ENCODE measurements around the gene SRGAP1. TPM values are rescaled to one million over a fixed set of nuclear protein-coding genes. Genes with fewer than 3 reads are reported as not detected.

Gene SRGAP1
- total and polyA plus RNA-seq, 9 of the 15 experiments (the other 6 are each of a cell fraction or from before 2014, with no cell fraction given) = 0.01 to 0.13 (median 0.04) TPM; not detected in 3

- BruUV-seq (replicated peaks) = no TSS peak
- in situ Hi-C loops (cut with MboI) = no loop called here
- H3K4me3 ChIP-seq = no peak overlapping the region
- ATAC-seq (no peak), DNase-seq (ENCODE audit: extremely low read depth in 1 of 4, low spot score in 3 of 4) (no peak), FAIRE-seq (no peak)
- no peak overlapping the region for H3K27ac ChIP-seq (ENCODE audit: extremely low read depth, low read depth, low read length)
- H4K20me1 ChIP-seq (replicated peaks; ENCODE audit: control insufficient read depth, insufficient read depth, low read length) = no peaks in the 10 kb centered on the region
- WGBS (ENCODE audit: insufficient coverage, low coverage, missing lambda C conversion rate) = 0% methylated on average over 1 of the region's 1 CpG
- H3K9me3 ChIP-seq (replicated peaks; ENCODE audit: control insufficient read depth, insufficient read depth, low read depth, low read length) = no peaks in the 10 kb centered on the region
- H3K79me2 ChIP-seq (ENCODE audit: control insufficient read depth, insufficient read depth, low read length) = no peaks in the 10 kb centered on the region
- H3K4me1 ChIP-seq (replicated peaks in 1 of 2; ENCODE audit: control insufficient read depth in 2 of 2, insufficient read depth in 2 of 2, low read length in 2 of 2) = no peaks in the 10 kb centered on the region
- H3K4me2 ChIP-seq (ENCODE audit: insufficient read depth, low read length) = no peak overlapping the region
- H2AFZ ChIP-seq (ENCODE audit: low read depth, low read length) = no peak overlapping the region
- intact Hi-C loops (cut with micrococcal nuclease) = no loop called here
- TF ChIP-seq KDM1A (IDR thresholded peaks at IDR 0.05) (no peak), THAP12 (CRISPR knock-in tag; IDR thresholded peaks at IDR 0.05) (no peak)
- H3K36me3 ChIP-seq (ENCODE audit: control insufficient read depth, insufficient read depth, low read length) = no peaks in the 10 kb centered on the region
- ChIA-PET CTCF (ENCODE audit: low intra/inter-chr PET ratio) (no interaction called here), POLR2A (no interaction called here)
- no peaks in the 10 kb centered on the region; a peak in 1 of 5 replicates for H3K27me3 ChIP-seq (ENCODE audit: control insufficient read depth in 2 of 2, insufficient read depth in 2 of 2, low read length in 2 of 2)
- no peaks in the 10 kb centered on the region for H3K9me1 ChIP-seq (ENCODE audit: control insufficient read depth, insufficient read depth, low read length)
- H3K9ac ChIP-seq (ENCODE audit: insufficient read depth in 1 of 2, low read depth in 2 of 2, low read length in 2 of 2) = no peak overlapping the region
Observed at GRCh38 chr12:64107776-64108175, 263.3 kb downstream of the SRGAP1 start.

GRCh38 chr12:64109706-64110105 is 265.2 kb downstream of the SRGAP1 start:
- no peak overlapping the region for H3K4me2 ChIP-seq (ENCODE audit: insufficient read depth, low read length)
- ATAC-seq (no peak), DNase-seq (ENCODE audit: extremely low read depth in 1 of 4, low spot score in 3 of 4) (no peak), FAIRE-seq (no peak)
- intact Hi-C loops (cut with micrococcal nuclease) = no loop called here
- H3K9me1 ChIP-seq (ENCODE audit: control insufficient read depth, insufficient read depth, low read length) = no peaks in the 10 kb centered on the region
- H3K79me2 ChIP-seq (ENCODE audit: control insufficient read depth, insufficient read depth, low read length) = no peaks in the 10 kb centered on the region
- no peak overlapping the region for H3K9ac ChIP-seq (ENCODE audit: insufficient read depth in 1 of 2, low read depth in 2 of 2, low read length in 2 of 2)
- H3K9me3 ChIP-seq (replicated peaks; ENCODE audit: control insufficient read depth, insufficient read depth, low read depth, low read length) = no peaks in the 10 kb centered on the region
- no peaks in the 10 kb centered on the region; a peak in 1 of 5 replicates for H3K27me3 ChIP-seq (ENCODE audit: control insufficient read depth in 2 of 2, insufficient read depth in 2 of 2, low read length in 2 of 2)
- BruUV-seq (replicated peaks) = no TSS peak
- H3K27ac ChIP-seq (ENCODE audit: extremely low read depth, low read depth, low read length) = no peak overlapping the region
- H3K36me3 ChIP-seq (ENCODE audit: control insufficient read depth, insufficient read depth, low read length) = no peaks in the 10 kb centered on the region
- 0% methylated on average over 4 of the region's 4 CpGs for WGBS (ENCODE audit: insufficient coverage, low coverage, missing lambda C conversion rate)
- H4K20me1 ChIP-seq (replicated peaks; ENCODE audit: control insufficient read depth, insufficient read depth, low read length) = no peaks in the 10 kb centered on the region
- no peaks in the 10 kb centered on the region for H3K4me1 ChIP-seq (replicated peaks in 1 of 2; ENCODE audit: control insufficient read depth in 2 of 2, insufficient read depth in 2 of 2, low read length in 2 of 2)
- no peak overlapping the region for H2AFZ ChIP-seq (ENCODE audit: low read depth, low read length)
- in situ Hi-C loops (cut with MboI) = loop anchor here (5.0 kb wide), 1 partner anchor 32 kb away; no protein-coding TSS in a partner anchor
- ChIA-PET CTCF (ENCODE audit: low intra/inter-chr PET ratio) (no interaction called here), POLR2A (no interaction called here)
- no peak overlapping the region for H3K4me3 ChIP-seq
- TF ChIP-seq SREBF2 (CRISPR knock-in tag; IDR thresholded peaks at IDR 0.05) (no peak), SMARCE1 (IDR thresholded peaks at IDR 0.05) (no peak), KDM5B (IDR thresholded peaks at IDR 0.05; ENCODE audit: insufficient replicate concordance, low read depth, low read length) (no peak), GTF3C2 (IDR thresholded peaks at IDR 0.05; ENCODE audit: borderline replicate concordance, extremely low read depth, insufficient read length) (no peak), KDM4B (IDR thresholded peaks at IDR 0.05; ENCODE audit: borderline replicate concordance in 2 of 2, low read depth in 1 of 2) (no peak), E4F1 (CRISPR knock-in tag; IDR thresholded peaks at IDR 0.05; ENCODE audit: borderline replicate concordance) (no peak)

All from K562 (cell line).